Endodermal cell (in vitro differentiated cells): ENCODE data around the gene GTF2A1L. TPM values are rescaled to one million over a fixed set of nuclear protein-coding genes. Genes with fewer than 3 reads are reported as not detected.

Source experiments
- DNase-seq: peaks from one replicate; pipeline ENCODE4 v3.0.0-alpha.2; 2017
- H3K27ac ChIP-seq: 2 replicates; pipeline ENCODE4 v1.5.1; 2013; ENCODE audit warnings: mild to moderate bottlenecking, low read depth, low read length, moderate library complexity
- H3K27me3 ChIP-seq: 2 replicates; pipeline ENCODE4 v1.6.1; 2013; ENCODE audit warnings: mild to moderate bottlenecking, low read length, moderate library complexity; ENCODE audit not compliant: insufficient read depth, control insufficient read depth, poor library complexity, severe bottlenecking
- H3K36me3 ChIP-seq: 2 replicates; pipeline ENCODE4 v1.7.0; 2013; ENCODE audit warnings: mild to moderate bottlenecking, low read length, moderate library complexity; ENCODE audit not compliant: control insufficient read depth, insufficient read depth
- H3K4me1 ChIP-seq: one replicate; pipeline ENCODE4 v1.7.0; 2013; ENCODE audit warnings: low read length; ENCODE audit not compliant: control insufficient read depth, insufficient read depth
- H3K4me3 ChIP-seq: 2 replicates; pipeline ENCODE4 v1.5.1; 2013; ENCODE audit warnings: mild to moderate bottlenecking, low read length, moderate library complexity
- H3K9ac ChIP-seq: 2 replicates; pipeline ENCODE4 v1.6.1; 2013; ENCODE audit warnings: mild to moderate bottlenecking, low read length, moderate library complexity; ENCODE audit not compliant: poor library complexity, severe bottlenecking; ENCODE audit errors: extremely low read depth
- H3K9me3 ChIP-seq: 2 replicates; pipeline ENCODE4 v1.6.1; 2013; ENCODE audit warnings: mild to moderate bottlenecking, low read length, moderate library complexity; ENCODE audit not compliant: control insufficient read depth
- H3K27ac Mint-ChIP-seq: 2 replicates; pipeline ENCODE4 v1.8.0; 2020; ENCODE audit warnings: mixed read lengths
- H3K27me3 Mint-ChIP-seq: 2 replicates; pipeline ENCODE4 v1.8.0; 2021; ENCODE audit warnings: mild to moderate bottlenecking, mixed read lengths; ENCODE audit not compliant: insufficient read depth
- H3K36me3 Mint-ChIP-seq: 2 replicates; pipeline ENCODE4 v1.8.0; 2020; ENCODE audit warnings: low read depth, mixed read lengths
- H3K4me1 Mint-ChIP-seq: 2 replicates; pipeline ENCODE4 v1.8.0; 2020; ENCODE audit warnings: mixed read lengths
- H3K4me3 Mint-ChIP-seq: 2 replicates; pipeline ENCODE4 v1.8.0; 2020; ENCODE audit warnings: mild to moderate bottlenecking, moderate library complexity, mixed read lengths
- H3K9me3 Mint-ChIP-seq: 2 replicates; pipeline ENCODE4 v1.8.0; 2020; ENCODE audit warnings: mild to moderate bottlenecking, mixed read lengths
- WGBS, 2 experiments: methylation state at CpG; one replicate each; pipeline versions ENCODE4 v1.1.5 to v1.1.7; 2013; ENCODE audit warnings: missing lambda C conversion rate in 2 of 2, mixed read lengths in 1 of 2; ENCODE audit not compliant: insufficient coverage in 1 of 2, insufficient read length in 1 of 2; 5-methylcytosine and 5-hydroxymethylcytosine counted together
- total RNA-seq, 2 donors: library from RNA; stranded (reverse); fragmentation: NEBNext Ultra II Directional in 1 of 2; extraction: Animal tissue kit (Norgen Biotek cat#: 25700) in 1 of 2; gene quantifications; 2 replicates in 1 of 2; 3 replicates in 1 of 2; pipeline ENCODE4 v1.2.1, GENCODE V29; 2021
- TF ChIP-seq, protein P1 (sequence below): fragments of 200-600 bp; sonication (generic); conservative IDR thresholded peaks from 2 replicates; pipeline ENCODE4 v1.5.0; 2021; ENCODE audit warnings: antibody characterized with exemption, mild to moderate bottlenecking

GTF2A1L gene
- total RNA-seq, 2 donors from 2014 or later, result not detected

DNA sequence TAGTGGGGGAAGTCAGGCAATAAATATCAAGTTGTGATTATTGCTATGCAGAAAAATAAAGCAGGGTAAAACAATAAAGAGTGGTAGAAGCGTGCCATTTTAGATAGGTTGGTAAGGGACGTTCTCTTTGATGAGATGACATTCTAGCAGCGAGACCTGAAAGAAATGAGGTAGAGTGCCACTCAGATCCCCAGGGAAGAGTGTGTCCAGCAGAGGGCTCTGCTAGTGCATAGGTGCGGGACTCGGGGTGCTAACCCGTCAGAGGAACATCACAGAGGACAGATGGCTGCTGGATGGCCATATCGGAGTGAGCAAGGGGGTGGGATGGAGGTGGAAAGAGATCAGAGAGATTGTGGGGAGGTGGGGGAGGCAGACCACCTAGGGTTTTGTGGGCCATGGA lies 16.3 kb upstream of the GTF2A1L start:
- Mint-ChIP-seq H3K27me3 (no peaks in the 10 kb centered on the region), H3K27ac (no peak overlapping the region), H3K4me3 (no peak overlapping the region), H3K9me3 (no peaks in the 10 kb centered on the region), H3K4me1 (no peaks in the 10 kb centered on the region), H3K36me3 (peaks cover 3% of the 10 kb centered on the region)
- Histone ChIP-seq H3K36me3 (no peaks in the 10 kb centered on the region), H3K9ac (no peak overlapping the region), H3K4me1 (no peaks in the 10 kb centered on the region), H3K27me3 (no peaks in the 10 kb centered on the region), H3K9me3 (no peaks in the 10 kb centered on the region), H3K27ac (no peak overlapping the region), H3K4me3 (no peak overlapping the region)
- peak; percentile 81 for DNase-seq
- WGBS, 2 experiments, result 66 to 73% methylated on average over 7 of the region's 7 CpGs
- TF ChIP-seq, protein P1, sequence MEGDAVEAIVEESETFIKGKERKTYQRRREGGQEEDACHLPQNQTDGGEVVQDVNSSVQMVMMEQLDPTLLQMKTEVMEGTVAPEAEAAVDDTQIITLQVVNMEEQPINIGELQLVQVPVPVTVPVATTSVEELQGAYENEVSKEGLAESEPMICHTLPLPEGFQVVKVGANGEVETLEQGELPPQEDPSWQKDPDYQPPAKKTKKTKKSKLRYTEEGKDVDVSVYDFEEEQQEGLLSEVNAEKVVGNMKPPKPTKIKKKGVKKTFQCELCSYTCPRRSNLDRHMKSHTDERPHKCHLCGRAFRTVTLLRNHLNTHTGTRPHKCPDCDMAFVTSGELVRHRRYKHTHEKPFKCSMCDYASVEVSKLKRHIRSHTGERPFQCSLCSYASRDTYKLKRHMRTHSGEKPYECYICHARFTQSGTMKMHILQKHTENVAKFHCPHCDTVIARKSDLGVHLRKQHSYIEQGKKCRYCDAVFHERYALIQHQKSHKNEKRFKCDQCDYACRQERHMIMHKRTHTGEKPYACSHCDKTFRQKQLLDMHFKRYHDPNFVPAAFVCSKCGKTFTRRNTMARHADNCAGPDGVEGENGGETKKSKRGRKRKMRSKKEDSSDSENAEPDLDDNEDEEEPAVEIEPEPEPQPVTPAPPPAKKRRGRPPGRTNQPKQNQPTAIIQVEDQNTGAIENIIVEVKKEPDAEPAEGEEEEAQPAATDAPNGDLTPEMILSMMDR, result peak; percentile 80

DNA sequence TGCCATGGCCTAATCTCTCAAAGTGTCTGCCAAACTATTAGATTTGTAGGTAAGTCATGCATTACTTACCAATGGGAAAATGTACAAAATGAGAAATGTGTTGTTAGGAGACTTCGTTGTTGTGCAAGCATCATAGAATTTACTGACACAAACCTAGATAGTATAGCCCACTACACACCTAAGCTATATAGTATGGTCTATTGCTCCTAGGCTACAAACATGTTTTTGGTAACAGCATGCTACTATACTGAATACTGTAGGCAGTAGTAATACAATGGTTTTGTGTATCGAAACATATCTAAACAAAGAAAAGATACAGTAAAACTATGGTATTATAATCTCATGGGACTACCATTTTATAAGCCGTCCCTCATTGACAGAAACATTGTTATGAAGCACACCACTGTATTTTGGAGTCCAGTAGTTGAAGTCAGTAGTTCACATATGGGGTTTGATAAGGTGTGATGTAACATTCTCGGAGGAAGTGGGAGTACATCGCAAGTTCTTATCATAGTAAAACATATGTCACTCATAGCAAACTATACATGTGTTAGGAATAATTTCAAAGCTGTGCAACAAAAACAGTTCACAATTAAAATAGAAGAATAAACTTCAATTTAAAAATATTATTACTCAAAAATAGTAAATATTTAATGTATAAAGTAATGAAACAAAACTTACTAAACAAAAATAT lies 12.0 kb upstream of the GTF2A1L start:
- Mint-ChIP-seq H3K9me3 (no peaks in the 10 kb centered on the region), H3K4me3 (no peak overlapping the region), H3K36me3 (no peaks in the 10 kb centered on the region), H3K4me1 (no peaks in the 10 kb centered on the region), H3K27me3 (no peaks in the 10 kb centered on the region), H3K27ac (no peak overlapping the region)
- Histone ChIP-seq H3K4me3 (no peak overlapping the region), H3K27ac (no peak overlapping the region), H3K36me3 (no peaks in the 10 kb centered on the region), H3K4me1 (no peaks in the 10 kb centered on the region), H3K27me3 (no peaks in the 10 kb centered on the region), H3K9me3 (no peaks in the 10 kb centered on the region), H3K9ac (no peak overlapping the region)
- DNase-seq, result no peak
- 94% methylated on average over 4 of the region's 5 CpGs; no CpG with 5 or more reads in 1 of the 2 experiments for WGBS, 2 experiments
- TF ChIP-seq, protein P1, result no peak

DNA sequence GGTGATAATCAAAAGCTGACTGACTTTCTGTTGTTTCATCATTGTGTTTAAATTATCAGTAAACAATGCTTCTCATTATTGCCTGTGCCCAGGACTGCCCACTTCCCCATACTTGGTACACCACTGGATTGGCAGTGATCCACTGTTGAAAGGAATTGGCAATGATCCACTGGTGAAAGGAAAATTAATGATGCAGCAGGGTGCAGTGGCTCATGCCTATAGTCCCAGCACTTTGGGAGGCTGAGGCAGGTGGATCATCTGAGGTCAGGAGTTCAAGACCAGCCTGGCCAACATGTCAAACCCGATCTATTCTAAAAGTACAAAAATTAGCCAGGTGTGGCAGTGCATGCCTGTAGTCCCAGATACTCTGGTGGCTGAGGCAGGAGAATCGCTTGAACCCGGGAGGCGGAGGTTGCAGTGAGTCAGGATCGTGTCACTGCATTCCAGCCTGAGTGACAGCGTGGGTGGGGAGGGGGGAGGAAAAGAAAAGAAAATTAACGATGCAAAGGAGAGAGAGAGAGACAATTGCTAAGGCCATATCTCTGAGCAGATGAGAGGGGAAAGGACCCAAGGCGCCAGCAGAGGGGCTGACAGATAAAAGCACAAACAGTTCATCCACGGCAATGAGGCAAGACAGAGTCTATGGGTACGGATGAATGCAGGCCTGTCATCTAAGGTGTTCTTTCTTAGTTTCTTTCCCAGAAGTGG lies 10.2 kb upstream of the GTF2A1L start:
- Mint-ChIP-seq H3K4me3 (no peak overlapping the region), H3K36me3 (no peaks in the 10 kb centered on the region), H3K27me3 (no peaks in the 10 kb centered on the region), H3K4me1 (no peaks in the 10 kb centered on the region), H3K9me3 (no peaks in the 10 kb centered on the region), H3K27ac (no peak overlapping the region)
- no peaks in the 10 kb centered on the region for H3K4me1 ChIP-seq
- 84% methylated on average over 7 to 10 of the region's 10 CpGs for WGBS, 2 experiments
- H3K27ac ChIP-seq, result no peak overlapping the region
- TF ChIP-seq, protein P1, result no peak
- H3K27me3 ChIP-seq, result no peaks in the 10 kb centered on the region
- H3K9ac ChIP-seq, result no peak overlapping the region
- H3K9me3 ChIP-seq, result no peaks in the 10 kb centered on the region
- DNase-seq, result no peak
- H3K36me3 ChIP-seq, result no peaks in the 10 kb centered on the region
- H3K4me3 ChIP-seq, result no peak overlapping the region
